HepG2 (cell line): ENCODE measurements around the gene SBNO1. TPM values are rescaled to one million over a fixed set of nuclear protein-coding genes. Genes with fewer than 3 reads are reported as not detected.

Source experiments
- ADNP ChIP-seq: sonication (generic); formaldehyde crosslinking; IDR thresholded peaks from 2 replicates; pipeline ENCODE4 v1.4.0; 2020; ENCODE audit warnings: missing genetic modification reagents
- ARNT2 ChIP-seq: sonication (generic); formaldehyde crosslinking; IDR thresholded peaks from 2 replicates; pipeline ENCODE4 v1.8.0; 2022; ENCODE audit warnings: mild to moderate bottlenecking, low read depth, missing genetic modification reagents, moderate library complexity
- ATF7 ChIP-seq, 2 experiments: fragments of 450-650 bp in 1 of 2; sonication (generic) in 1 of 2; formaldehyde crosslinking in 1 of 2; IDR thresholded peaks; 2 replicates each; pipeline versions ENCODE4 v1.4.0 to v1.6.1; 2016 to 2020; ENCODE audit warnings: antibody characterized with exemption in 1 of 2, mild to moderate bottlenecking in 1 of 2, missing genetic modification reagents in 1 of 2
- CC2D1A ChIP-seq: sonication (generic); formaldehyde crosslinking; IDR thresholded peaks from 2 replicates; pipeline ENCODE4 v1.8.1; 2023; ENCODE audit warnings: mild to moderate bottlenecking, missing genetic modification reagents
- CHCHD3 ChIP-seq: sonication (generic); formaldehyde crosslinking; IDR thresholded peaks from 2 replicates; pipeline ENCODE4 v1.8.0; 2022; ENCODE audit warnings: mild to moderate bottlenecking, missing genetic modification reagents, moderate library complexity
- GTF2F1 ChIP-seq: fragments of 150-350 bp; IDR thresholded peaks from 2 replicates; pipeline ENCODE4 v1.6.1; 2014; ENCODE audit warnings: low read length
- HHEX ChIP-seq: IDR thresholded peaks from 2 replicates; pipeline ENCODE4 v1.6.1; 2016; ENCODE audit warnings: control low read depth
- HMG20B ChIP-seq: conservative IDR thresholded peaks from 2 replicates; pipeline ENCODE4 v1.6.1; 2016; ENCODE audit warnings: missing genetic modification reagents, missing compliant biosample characterization
- IKZF1 ChIP-seq: fragments of 450-650 bp; IDR thresholded peaks from 2 replicates; pipeline ENCODE4 v1.7.1; 2016
- KLF12 ChIP-seq: sonication (generic); formaldehyde crosslinking; IDR thresholded peaks from 2 replicates; pipeline ENCODE4 v1.4.0; 2020; ENCODE audit warnings: missing genetic modification reagents, borderline replicate concordance
- KLF15 ChIP-seq: sonication (generic); formaldehyde crosslinking; IDR thresholded peaks from 2 replicates; pipeline ENCODE4 v1.8.1; 2023; ENCODE audit warnings: borderline replicate concordance, mild to moderate bottlenecking, inconsistent platforms, missing genetic modification reagents, mixed read lengths
- KLF6 ChIP-seq: IDR thresholded peaks from 2 replicates; pipeline ENCODE4 v1.8.0; 2016; ENCODE audit warnings: missing biosample characterization, missing genetic modification reagents
- NFATC3 ChIP-seq: sonication (generic); formaldehyde crosslinking; IDR thresholded peaks from 2 replicates; pipeline ENCODE4 v1.5.1; 2020; ENCODE audit warnings: mild to moderate bottlenecking, missing genetic modification reagents
- SALL1 ChIP-seq: sonication (generic); formaldehyde crosslinking; IDR thresholded peaks from 2 replicates; pipeline ENCODE4 v1.8.0; 2022; ENCODE audit warnings: mild to moderate bottlenecking, missing genetic modification reagents
- SALL2 ChIP-seq: sonication (generic); formaldehyde crosslinking; IDR thresholded peaks from 2 replicates; pipeline ENCODE4 v1.8.1; 2023; ENCODE audit warnings: mild to moderate bottlenecking, missing genetic modification reagents, inconsistent platforms
- SIX1 ChIP-seq: sonication (generic); formaldehyde crosslinking; IDR thresholded peaks from 2 replicates; pipeline ENCODE4 v1.4.0; 2020; ENCODE audit warnings: missing genetic modification reagents, borderline replicate concordance
- SMAD9 ChIP-seq: sonication (generic); formaldehyde crosslinking; IDR thresholded peaks from 2 replicates; pipeline ENCODE4 v1.5.1; 2020; ENCODE audit warnings: mild to moderate bottlenecking, missing genetic modification reagents
- SRSF1 ChIP-seq: fragments of 200-400 bp; formaldehyde crosslinking; optimal IDR thresholded peaks from 2 replicates; pipeline ENCODE3; 2017; ENCODE audit warnings: mild to moderate bottlenecking, low read depth, low read length, moderate library complexity
- TBX2 ChIP-seq: sonication (generic); formaldehyde crosslinking; IDR thresholded peaks from 2 replicates; pipeline ENCODE4 v1.5.0; 2020; ENCODE audit warnings: missing genetic modification reagents, mild to moderate bottlenecking, borderline replicate concordance
- THYN1 ChIP-seq: sonication (generic); formaldehyde crosslinking; IDR thresholded peaks from 2 replicates; pipeline ENCODE4 v1.8.1; 2023; ENCODE audit warnings: low read depth, mild to moderate bottlenecking, moderate library complexity, missing genetic modification reagents, borderline replicate concordance
- ZBTB42 ChIP-seq: sonication (generic); formaldehyde crosslinking; IDR thresholded peaks from 2 replicates; pipeline ENCODE4 v1.5.0; 2020; ENCODE audit warnings: mild to moderate bottlenecking, missing genetic modification reagents
- ZNF430 ChIP-seq: sonication (generic); formaldehyde crosslinking; IDR thresholded peaks from 2 replicates; pipeline ENCODE4 v1.9.0; 2021; ENCODE audit warnings: mild to moderate bottlenecking, missing genetic modification reagents
- ZNF598 ChIP-seq: sonication (generic); formaldehyde crosslinking; IDR thresholded peaks from 2 replicates; pipeline ENCODE4 v1.5.1; 2020; ENCODE audit warnings: mild to moderate bottlenecking, missing genetic modification reagents, borderline replicate concordance
- ZSCAN20 ChIP-seq: sonication (generic); formaldehyde crosslinking; IDR thresholded peaks from 2 replicates; pipeline ENCODE4 v1.4.0; 2020; ENCODE audit warnings: missing genetic modification reagents, mild to moderate bottlenecking, borderline replicate concordance
- polyA plus RNA-seq, 8 experiments: library from polyadenylated mRNA; depleted of rRNA in 3 of 8; stranded (reverse) in 7 of 8; unstranded in 1 of 8; fragments of >200 nt; fragmentation: Illumina TruSeq in 4 of 8; extraction: Trizol in 4 of 8; gene quantifications; 2 replicates each; pipeline versions ENCODE4 v1.2.1 to v1.2.3, GENCODE V29; 2011 to 2016; ENCODE audit warnings: low read depth in 4 of 8, missing spikeins in 1 of 8, mixed read lengths in 1 of 8; ENCODE audit not compliant: insufficient read depth in 1 of 8
- total RNA-seq, 5 experiments: library from RNA; depleted of rRNA; stranded (reverse); fragments of >200 nt; fragmentation: Illumina TruSeq; extraction: Trizol; gene quantifications; 2 replicates each; pipeline ENCODE4 v1.2.3, GENCODE V29; 2016; ENCODE audit warnings: low read depth in 1 of 5
- TF ChIP-seq, protein P1 (sequence below): sonication (generic); formaldehyde crosslinking; conservative IDR thresholded peaks from 2 replicates; pipeline ENCODE4 v1.5.0; 2020; ENCODE audit warnings: missing genetic modification reagents
- TF ChIP-seq, protein P2 (sequence below): sonication (generic); formaldehyde crosslinking; IDR thresholded peaks from 2 replicates; pipeline ENCODE4 v1.8.1; 2023; ENCODE audit warnings: mild to moderate bottlenecking, inconsistent platforms, moderate library complexity, missing genetic modification reagents, borderline replicate concordance
- TF ChIP-seq, protein P3 (sequence below): sonication (generic); formaldehyde crosslinking; IDR thresholded peaks from 2 replicates; pipeline ENCODE4 v1.8.1; 2023; ENCODE audit warnings: mild to moderate bottlenecking, missing genetic modification reagents
- TF ChIP-seq, protein P4 (sequence below): IDR thresholded peaks from 2 replicates; pipeline ENCODE4 v1.6.1; 2016; ENCODE audit warnings: missing biosample characterization, missing genetic modification reagents, low read depth

Gene SBNO1
- total and polyA plus RNA-seq, 2 of the 13 experiments (the other 11 are each of a cell fraction or from before 2014, with no cell fraction given): 10.9 to 40.2 TPM

DNA sequence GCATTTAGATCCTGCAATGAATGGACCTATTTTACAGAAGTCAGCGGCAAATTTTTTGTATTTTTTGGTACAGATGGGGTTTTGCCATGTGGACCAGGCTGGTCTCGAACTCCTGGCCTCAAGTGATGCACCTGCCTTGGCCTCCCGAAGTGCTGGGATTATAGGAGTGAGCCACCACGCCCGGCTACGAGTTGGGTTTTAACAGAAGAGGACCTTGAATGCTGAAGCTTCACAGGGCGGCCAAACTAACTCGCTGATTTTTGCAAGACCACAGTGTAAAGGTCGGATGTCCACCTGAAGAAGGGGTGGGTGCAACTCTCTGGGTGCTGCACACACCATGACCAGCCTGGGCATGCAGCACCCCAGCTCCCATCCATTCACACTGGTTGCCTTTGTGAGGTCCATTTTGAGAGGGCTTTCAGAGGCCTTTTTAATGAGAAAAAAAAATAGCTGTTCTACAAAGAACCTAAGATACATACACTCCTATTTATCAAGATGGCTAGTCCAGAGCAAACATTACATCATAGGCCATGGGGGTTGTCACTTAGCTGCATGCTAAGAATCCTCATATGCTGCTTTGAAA, 71.4 kb downstream of the SBNO1 start (continued):
- TF ChIP-seq HMG20B (CRISPR knock-in tag) (no peak), SRSF1 (no peak), SMAD9 (CRISPR knock-in tag) (no peak), SIX1 (CRISPR knock-in tag) (no peak), THYN1 (CRISPR knock-in tag) (no peak), ARNT2 (CRISPR knock-in tag) (no peak), KLF6 (CRISPR knock-in tag) (no peak), HHEX (CRISPR knock-in tag) (no peak), ZNF598 (CRISPR knock-in tag) (no peak), CHCHD3 (CRISPR knock-in tag) (no peak), KLF12 (peak; percentile 54; the same call in 1 of the 2 replicates), ATF7 (IDR thresholded peaks at IDR 0.05) (peak; percentile 23; the same call in 1 of the 2 replicates), ATF7 (CRISPR knock-in tag; IDR thresholded peaks at IDR 0.05) (peak; percentile 77; the same call in 1 of the 2 replicates), ZNF430 (CRISPR knock-in tag) (peak; percentile 84), NFATC3 (CRISPR knock-in tag) (no peak), GTF2F1 (no peak), KLF15 (CRISPR knock-in tag) (no peak), ZBTB42 (CRISPR knock-in tag) (no peak), SALL1 (CRISPR knock-in tag) (peak; percentile 65), ADNP (CRISPR knock-in tag) (peak; percentile 99), SALL2 (CRISPR knock-in tag) (no peak), IKZF1 (no peak), CC2D1A (CRISPR knock-in tag) (no peak), TBX2 (CRISPR knock-in tag) (peak; percentile 75; the same call in 1 of the 2 replicates), ZSCAN20 (CRISPR knock-in tag) (no peak)
- TF ChIP-seq, protein P1, sequence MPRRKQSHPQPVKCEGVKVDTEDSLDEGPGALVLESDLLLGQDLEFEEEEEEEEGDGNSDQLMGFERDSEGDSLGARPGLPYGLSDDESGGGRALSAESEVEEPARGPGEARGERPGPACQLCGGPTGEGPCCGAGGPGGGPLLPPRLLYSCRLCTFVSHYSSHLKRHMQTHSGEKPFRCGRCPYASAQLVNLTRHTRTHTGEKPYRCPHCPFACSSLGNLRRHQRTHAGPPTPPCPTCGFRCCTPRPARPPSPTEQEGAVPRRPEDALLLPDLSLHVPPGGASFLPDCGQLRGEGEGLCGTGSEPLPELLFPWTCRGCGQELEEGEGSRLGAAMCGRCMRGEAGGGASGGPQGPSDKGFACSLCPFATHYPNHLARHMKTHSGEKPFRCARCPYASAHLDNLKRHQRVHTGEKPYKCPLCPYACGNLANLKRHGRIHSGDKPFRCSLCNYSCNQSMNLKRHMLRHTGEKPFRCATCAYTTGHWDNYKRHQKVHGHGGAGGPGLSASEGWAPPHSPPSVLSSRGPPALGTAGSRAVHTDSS (CRISPR knock-in tag): no peak
- TF ChIP-seq, protein P2, sequence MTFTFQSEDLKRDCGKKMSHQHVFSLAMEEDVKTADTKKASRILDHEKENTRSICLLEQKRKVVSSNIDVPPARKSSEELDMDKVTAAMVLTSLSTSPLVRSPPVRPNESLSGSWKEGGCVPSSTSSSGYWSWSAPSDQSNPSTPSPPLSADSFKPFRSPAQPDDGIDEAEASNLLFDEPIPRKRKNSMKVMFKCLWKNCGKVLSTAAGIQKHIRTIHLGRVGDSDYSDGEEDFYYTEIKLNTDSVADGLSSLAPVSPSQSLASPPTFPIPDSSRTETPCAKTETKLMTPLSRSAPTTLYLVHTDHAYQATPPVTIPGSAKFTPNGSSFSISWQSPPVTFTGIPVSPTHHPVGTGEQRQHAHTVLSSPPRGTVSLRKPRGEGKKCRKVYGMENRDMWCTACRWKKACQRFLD (CRISPR knock-in tag): no peak
- TF ChIP-seq, protein P3, sequence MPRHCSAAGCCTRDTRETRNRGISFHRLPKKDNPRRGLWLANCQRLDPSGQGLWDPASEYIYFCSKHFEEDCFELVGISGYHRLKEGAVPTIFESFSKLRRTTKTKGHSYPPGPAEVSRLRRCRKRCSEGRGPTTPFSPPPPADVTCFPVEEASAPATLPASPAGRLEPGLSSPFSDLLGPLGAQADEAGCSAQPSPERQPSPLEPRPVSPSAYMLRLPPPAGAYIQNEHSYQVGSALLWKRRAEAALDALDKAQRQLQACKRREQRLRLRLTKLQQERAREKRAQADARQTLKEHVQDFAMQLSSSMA (CRISPR knock-in tag): no peak
- TF ChIP-seq, protein P4, sequence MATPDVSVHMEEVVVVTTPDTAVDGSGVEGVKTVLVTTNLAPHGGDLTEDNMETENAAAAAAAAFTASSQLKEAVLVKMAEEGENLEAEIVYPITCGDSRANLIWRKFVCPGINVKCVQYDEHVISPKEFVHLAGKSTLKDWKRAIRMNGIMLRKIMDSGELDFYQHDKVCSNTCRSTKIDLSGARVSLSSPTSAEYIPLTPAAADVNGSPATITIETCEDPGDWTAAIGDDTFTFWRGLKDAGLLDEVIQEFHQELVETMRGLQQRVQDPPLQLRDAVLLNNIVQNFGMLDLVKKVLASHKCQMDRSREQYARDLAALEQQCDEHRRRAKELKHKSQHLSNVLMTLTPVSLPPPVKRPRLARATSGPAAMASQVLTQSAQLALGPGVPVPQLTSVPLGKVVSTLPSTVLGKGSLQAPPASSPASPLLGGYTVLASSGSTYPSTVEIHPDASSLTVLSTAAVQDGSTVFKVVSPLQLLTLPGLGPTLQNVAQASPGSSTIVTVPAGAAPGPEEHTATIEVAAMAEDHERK (CRISPR knock-in tag): no peak
